Neural cell (in vitro differentiated cells): ENCODE data around the gene ADCK2. TPM values are rescaled to one million over a fixed set of nuclear protein-coding genes. Genes with fewer than 3 reads are reported as not detected.

Experiments used
- H2AFZ ChIP-seq: fragments of 200-600, 300-800 bp; sonication (generic), shearing (Covaris generic); 2 replicates; pipeline ENCODE4 v1.6.0; 2014; ENCODE audit warnings: low read depth, mild to moderate bottlenecking, antibody characterized with exemption, low read length, moderate library complexity
- H3F3A ChIP-seq: fragments of 200-600 bp; shearing (Covaris generic); 2 replicates; pipeline ENCODE4 v1.6.1; 2016; ENCODE audit warnings: mild to moderate bottlenecking, moderate library complexity, mixed read lengths, antibody characterized with exemption, low read length; ENCODE audit not compliant: insufficient read depth, poor library complexity, severe bottlenecking
- H3K27ac ChIP-seq: fragments of 200-600, 300-800 bp; sonication (generic), shearing (Covaris generic); 2 replicates; pipeline ENCODE4 v1.5.1; 2014; ENCODE audit warnings: mild to moderate bottlenecking, low read length, moderate library complexity
- H3K27me3 ChIP-seq: fragments of 300-800, 200-600 bp; sonication (generic), shearing (Covaris generic); 2 replicates; pipeline ENCODE4 v1.6.0; 2014; ENCODE audit warnings: mild to moderate bottlenecking, low read depth, low read length, moderate library complexity; ENCODE audit not compliant: insufficient read depth
- H3K36me3 ChIP-seq: fragments of 300-800, 200-600 bp; sonication (generic), shearing (Covaris generic); 2 replicates; pipeline ENCODE4 v1.5.1; 2014; ENCODE audit warnings: mild to moderate bottlenecking, antibody characterized with exemption, low read length, moderate library complexity; ENCODE audit not compliant: insufficient read depth
- H3K4me2 ChIP-seq: fragments of 300-800, 200-600 bp; sonication (generic), shearing (Covaris generic); 2 replicates; pipeline ENCODE4 v1.6.0; 2014; ENCODE audit warnings: mild to moderate bottlenecking, low read length
- H3K4me3 ChIP-seq: fragments of 300-800, 200-600 bp; sonication (generic), shearing (Covaris generic); 2 replicates; pipeline ENCODE4 v1.5.1; 2014; ENCODE audit warnings: mild to moderate bottlenecking, low read length, moderate library complexity
- H3K79me2 ChIP-seq: fragments of 200-600 bp; shearing (Covaris generic); replicated peaks from 2 replicates; pipeline ENCODE4 v1.6.0; 2014; ENCODE audit warnings: mild to moderate bottlenecking, low read length, moderate library complexity; ENCODE audit not compliant: insufficient read depth
- H3K9ac ChIP-seq: fragments of 300-800, 200-600 bp; sonication (generic), shearing (Covaris generic); 2 replicates; pipeline ENCODE4 v1.6.1; 2016; ENCODE audit warnings: mild to moderate bottlenecking, low read length, mixed read lengths
- H3K9me2 ChIP-seq: fragments of 200-600 bp; shearing (Covaris generic); 2 replicates; pipeline ENCODE4 v1.6.1; 2016; ENCODE audit warnings: mild to moderate bottlenecking, low read length, mixed read lengths; ENCODE audit not compliant: insufficient read depth
- H3K9me3 ChIP-seq: fragments of 200-600, 300-800 bp; sonication (generic), shearing (Covaris generic); 2 replicates; pipeline ENCODE4 v1.6.1; 2016; ENCODE audit warnings: mild to moderate bottlenecking, mixed run types, low read length, moderate library complexity, mixed read lengths
- H4K20me1 ChIP-seq: fragments of 200-600 bp; shearing (Covaris generic); 2 replicates; pipeline ENCODE4 v1.6.1; 2016; ENCODE audit warnings: mild to moderate bottlenecking, mixed run types; ENCODE audit not compliant: insufficient read depth
- EP300 ChIP-seq: fragments of 450-650 bp; conservative IDR thresholded peaks from 2 replicates; pipeline ENCODE4 v1.6.1; 2014; ENCODE audit warnings: antibody characterized with exemption, mild to moderate bottlenecking, moderate library complexity; ENCODE audit not compliant: poor library complexity, severe bottlenecking
- EZH2 ChIP-seq: fragments of 200-600, 300-800 bp; shearing (Covaris generic), sonication (generic); IDR thresholded peaks from 2 replicates; pipeline ENCODE4 v1.6.1; 2014; ENCODE audit warnings: antibody characterized with exemption, low read length, borderline replicate concordance, mild to moderate bottlenecking; ENCODE audit not compliant: insufficient read depth, poor library complexity, severe bottlenecking
- MXI1 ChIP-seq: fragments of 450-650 bp; conservative IDR thresholded peaks from 2 replicates; pipeline ENCODE4 v1.6.1; 2014; ENCODE audit warnings: antibody characterized with exemption, mild to moderate bottlenecking; ENCODE audit not compliant: poor library complexity, severe bottlenecking
- POLR2AphosphoS5 ChIP-seq: IDR thresholded peaks from 2 replicates; pipeline ENCODE4 v1.6.1; 2012
- RAD21 ChIP-seq: fragments of 450-650 bp; conservative IDR thresholded peaks from 2 replicates; pipeline ENCODE4 v1.6.1; 2014; ENCODE audit warnings: antibody characterized with exemption, mild to moderate bottlenecking, moderate library complexity
- SMC3 ChIP-seq: fragments of 450-650 bp; conservative IDR thresholded peaks from 2 replicates; pipeline ENCODE4 v1.6.1; 2014; ENCODE audit warnings: antibody characterized with exemption, mild to moderate bottlenecking, moderate library complexity; ENCODE audit not compliant: poor library complexity
- TAF1 ChIP-seq: IDR thresholded peaks from 2 replicates; pipeline ENCODE4 v1.6.1; 2012; ENCODE audit warnings: low read depth
- polyA plus RNA-seq: library from polyadenylated mRNA; depleted of rRNA; stranded (reverse); fragments of >200 nt; gene quantifications from 2 replicates; pipeline ENCODE4 v1.2.3, GENCODE V29; 2014
- TF ChIP-seq, protein P1 (sequence below): fragments of 450-650 bp; IDR thresholded peaks from 2 replicates; pipeline ENCODE4 v1.5.1; 2014; ENCODE audit warnings: antibody characterized with exemption, mild to moderate bottlenecking, moderate library complexity; ENCODE audit not compliant: poor library complexity, severe bottlenecking
- TF ChIP-seq, protein P2 (sequence below): IDR thresholded peaks from 2 replicates; pipeline ENCODE4 v1.6.1; 2012; ENCODE audit warnings: borderline replicate concordance

The ADCK2 gene
- polyA plus RNA-seq, 1 donor from 2014 or later: 20.2 TPM

DNA sequence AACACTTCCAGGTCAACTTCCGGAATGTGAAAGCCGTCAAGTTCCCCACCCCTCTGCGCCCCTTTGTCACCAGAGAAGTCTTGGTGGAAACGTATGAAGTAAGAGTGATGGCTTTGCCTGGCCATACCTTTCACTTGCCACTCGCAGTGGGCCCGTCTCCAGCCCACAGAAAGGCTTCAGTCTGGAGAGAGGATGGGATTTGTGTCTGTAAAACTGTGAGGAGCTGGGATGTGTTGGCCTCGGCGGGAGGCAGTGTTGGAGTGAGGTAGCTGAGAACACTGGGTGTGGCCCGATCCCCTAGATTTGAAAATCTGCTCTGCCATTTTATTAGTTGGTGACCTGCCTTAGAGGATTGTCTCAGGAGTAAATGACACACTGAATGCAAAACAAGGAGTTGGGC is 6.4 kb downstream of the ADCK2 start:
- H3K36me3 ChIP-seq: no peaks in the 10 kb centered on the region
- no peak overlapping the region for H2AFZ ChIP-seq
- no peaks in the 10 kb centered on the region for H3K79me2 ChIP-seq
- no peak overlapping the region for H3K27ac ChIP-seq
- H4K20me1 ChIP-seq: no peaks in the 10 kb centered on the region
- TF ChIP-seq, protein P1, sequence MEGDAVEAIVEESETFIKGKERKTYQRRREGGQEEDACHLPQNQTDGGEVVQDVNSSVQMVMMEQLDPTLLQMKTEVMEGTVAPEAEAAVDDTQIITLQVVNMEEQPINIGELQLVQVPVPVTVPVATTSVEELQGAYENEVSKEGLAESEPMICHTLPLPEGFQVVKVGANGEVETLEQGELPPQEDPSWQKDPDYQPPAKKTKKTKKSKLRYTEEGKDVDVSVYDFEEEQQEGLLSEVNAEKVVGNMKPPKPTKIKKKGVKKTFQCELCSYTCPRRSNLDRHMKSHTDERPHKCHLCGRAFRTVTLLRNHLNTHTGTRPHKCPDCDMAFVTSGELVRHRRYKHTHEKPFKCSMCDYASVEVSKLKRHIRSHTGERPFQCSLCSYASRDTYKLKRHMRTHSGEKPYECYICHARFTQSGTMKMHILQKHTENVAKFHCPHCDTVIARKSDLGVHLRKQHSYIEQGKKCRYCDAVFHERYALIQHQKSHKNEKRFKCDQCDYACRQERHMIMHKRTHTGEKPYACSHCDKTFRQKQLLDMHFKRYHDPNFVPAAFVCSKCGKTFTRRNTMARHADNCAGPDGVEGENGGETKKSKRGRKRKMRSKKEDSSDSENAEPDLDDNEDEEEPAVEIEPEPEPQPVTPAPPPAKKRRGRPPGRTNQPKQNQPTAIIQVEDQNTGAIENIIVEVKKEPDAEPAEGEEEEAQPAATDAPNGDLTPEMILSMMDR: no peak
- TF ChIP-seq POLR2AphosphoS5 (no peak), EZH2 (no peak), SMC3 (no peak), EP300 (no peak), RAD21 (no peak), MXI1 (no peak), TAF1 (no peak)
- TF ChIP-seq, protein P2, sequence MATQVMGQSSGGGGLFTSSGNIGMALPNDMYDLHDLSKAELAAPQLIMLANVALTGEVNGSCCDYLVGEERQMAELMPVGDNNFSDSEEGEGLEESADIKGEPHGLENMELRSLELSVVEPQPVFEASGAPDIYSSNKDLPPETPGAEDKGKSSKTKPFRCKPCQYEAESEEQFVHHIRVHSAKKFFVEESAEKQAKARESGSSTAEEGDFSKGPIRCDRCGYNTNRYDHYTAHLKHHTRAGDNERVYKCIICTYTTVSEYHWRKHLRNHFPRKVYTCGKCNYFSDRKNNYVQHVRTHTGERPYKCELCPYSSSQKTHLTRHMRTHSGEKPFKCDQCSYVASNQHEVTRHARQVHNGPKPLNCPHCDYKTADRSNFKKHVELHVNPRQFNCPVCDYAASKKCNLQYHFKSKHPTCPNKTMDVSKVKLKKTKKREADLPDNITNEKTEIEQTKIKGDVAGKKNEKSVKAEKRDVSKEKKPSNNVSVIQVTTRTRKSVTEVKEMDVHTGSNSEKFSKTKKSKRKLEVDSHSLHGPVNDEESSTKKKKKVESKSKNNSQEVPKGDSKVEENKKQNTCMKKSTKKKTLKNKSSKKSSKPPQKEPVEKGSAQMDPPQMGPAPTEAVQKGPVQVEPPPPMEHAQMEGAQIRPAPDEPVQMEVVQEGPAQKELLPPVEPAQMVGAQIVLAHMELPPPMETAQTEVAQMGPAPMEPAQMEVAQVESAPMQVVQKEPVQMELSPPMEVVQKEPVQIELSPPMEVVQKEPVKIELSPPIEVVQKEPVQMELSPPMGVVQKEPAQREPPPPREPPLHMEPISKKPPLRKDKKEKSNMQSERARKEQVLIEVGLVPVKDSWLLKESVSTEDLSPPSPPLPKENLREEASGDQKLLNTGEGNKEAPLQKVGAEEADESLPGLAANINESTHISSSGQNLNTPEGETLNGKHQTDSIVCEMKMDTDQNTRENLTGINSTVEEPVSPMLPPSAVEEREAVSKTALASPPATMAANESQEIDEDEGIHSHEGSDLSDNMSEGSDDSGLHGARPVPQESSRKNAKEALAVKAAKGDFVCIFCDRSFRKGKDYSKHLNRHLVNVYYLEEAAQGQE: no peak
- no peaks in the 10 kb centered on the region for H3K9me3 ChIP-seq
- no peaks in the 10 kb centered on the region for H3F3A ChIP-seq
- H3K9me2 ChIP-seq: no peaks in the 10 kb centered on the region
- no peak overlapping the region for H3K9ac ChIP-seq
- H3K4me3 ChIP-seq: no peak overlapping the region
- H3K27me3 ChIP-seq: no peaks in the 10 kb centered on the region
- H3K4me2 ChIP-seq: no peak overlapping the region

DNA sequence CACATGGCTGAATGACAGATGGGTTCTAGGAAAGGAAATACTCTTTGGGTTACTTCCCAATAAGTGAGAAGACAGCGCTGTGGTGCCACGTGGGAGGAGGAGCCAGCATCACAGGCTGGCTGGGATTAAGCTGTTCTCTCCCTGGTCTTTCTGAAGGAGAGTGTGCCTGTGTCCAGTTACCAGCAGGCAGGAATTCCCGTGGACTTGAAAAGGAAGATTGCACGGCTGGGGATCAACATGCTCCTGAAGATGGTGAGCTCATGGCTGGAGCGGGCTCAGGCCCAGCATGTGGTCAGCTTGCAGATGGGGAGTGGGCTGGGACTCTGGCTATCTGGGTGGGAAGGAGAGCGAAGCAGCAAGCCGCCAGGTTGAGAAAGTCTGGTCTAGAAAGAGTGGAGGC is 8.1 kb downstream of the ADCK2 start:
- no peaks in the 10 kb centered on the region for H3K9me2 ChIP-seq
- no peaks in the 10 kb centered on the region for H3K9me3 ChIP-seq
- no peaks in the 10 kb centered on the region for H3K79me2 ChIP-seq
- no peak overlapping the region for H3K27ac ChIP-seq
- no peak overlapping the region for H2AFZ ChIP-seq
- H3K9ac ChIP-seq: no peak overlapping the region
- no peak overlapping the region for H3K4me3 ChIP-seq
- TF ChIP-seq TAF1 (no peak), POLR2AphosphoS5 (no peak), SMC3 (no peak), MXI1 (no peak), RAD21 (no peak), EZH2 (no peak), EP300 (no peak)
- TF ChIP-seq, protein P2: no peak
- TF ChIP-seq, protein P1: no peak
- no peaks in the 10 kb centered on the region for H4K20me1 ChIP-seq
- H3K36me3 ChIP-seq: no peaks in the 10 kb centered on the region
- no peak overlapping the region for H3K4me2 ChIP-seq
- H3K27me3 ChIP-seq: no peaks in the 10 kb centered on the region
- no peaks in the 10 kb centered on the region for H3F3A ChIP-seq
